ENCODE measurements around the gene AP2B1.

- TF ChIP-seq CTCF (IDR thresholded peaks at IDR 0.05; ENCODE audit: low read length) (no peak), EZH2 (optimal IDR thresholded peaks at IDR 0.05; ENCODE audit: low read depth, low read length) (no peak), EZH2phosphoT487 (IDR thresholded peaks at IDR 0.05; ENCODE audit: low read length) (no peak)
These were observed 16.6 kb downstream of the AP2B1 start for GRCh38 chr17:35603674-35604073.
